Measurements from ENCODE around the gene SPC25. TPM values are rescaled to one million over a fixed set of nuclear protein-coding genes. Genes with fewer than 3 reads are reported as not detected.

The SPC25 gene
- total RNA-seq, 1 experiment from 2014 or later: 31.5 TPM

- H3K79me2 ChIP-seq (ENCODE audit: insufficient read depth, low read length): no peaks in the 10 kb centered on the region
- TF ChIP-seq CTCF (conservative IDR thresholded peaks at IDR 0.05): no peak
- no peak overlapping the region for H2AFZ ChIP-seq (ENCODE audit: low read length)
- Mint-ChIP-seq H3K4me1 (peaks cover 42 to 43% of the 10 kb centered on the region in 2 experiments), H3K9me3 (no peaks in the 10 kb centered on the region), H3K4me3 (no peak overlapping the region), H3K27ac (no peak overlapping the region), H3K27me3 (ENCODE audit: low read depth) (no peaks in the 10 kb centered on the region), H3K36me3 (ENCODE audit: insufficient read depth in 1 of 3, low read depth in 3 of 3) (no peaks in the 10 kb centered on the region)
- H4K5ac ChIP-seq (ENCODE audit: insufficient read length, low read depth, low read length): no peak overlapping the region
- no peaks in the 10 kb centered on the region for H3K79me1 ChIP-seq (ENCODE audit: insufficient read depth, low read depth, low read length, poor library complexity, severe bottlenecking)
- no peak overlapping the region for H3T11ph ChIP-seq (ENCODE audit: low read length)
- H4K91ac ChIP-seq (ENCODE audit: insufficient read length, low read depth, low read length): no peak overlapping the region
- H3K4ac ChIP-seq (ENCODE audit: low read depth, low read length): no peak overlapping the region
- H2BK20ac ChIP-seq (ENCODE audit: low read depth, low read length, poor library complexity, severe bottlenecking): no peak overlapping the region
- no peak overlapping the region for H3K23ac ChIP-seq (ENCODE audit: insufficient read length, low read depth, low read length)
- no peak overlapping the region for H3K9ac ChIP-seq (ENCODE audit: extremely low read depth, insufficient read length, low read length)
- no peak overlapping the region for H2BK15ac ChIP-seq (ENCODE audit: low read depth, low read length)
- no peak overlapping the region for H3K18ac ChIP-seq (ENCODE audit: insufficient read length, low read depth, low read length)
- DNase-seq: no peak
- H2BK12ac ChIP-seq (ENCODE audit: insufficient read length, low read depth, low read length): no peak overlapping the region
- no peak overlapping the region for H2BK120ac ChIP-seq (ENCODE audit: low read depth, low read length, poor library complexity, severe bottlenecking)
- no peak overlapping the region for H3K56ac ChIP-seq (ENCODE audit: insufficient read length, low read depth, low read length)
- H3K4me2 ChIP-seq (ENCODE audit: insufficient read depth, insufficient read length, low read length): no peak overlapping the region
- no peaks in the 10 kb centered on the region for H4K20me1 ChIP-seq (ENCODE audit: control insufficient read depth, insufficient read depth, insufficient read length)
- H2BK5ac ChIP-seq (ENCODE audit: insufficient read length, low read length): no peak overlapping the region
- H3K27ac ChIP-seq (ENCODE audit: insufficient read length, low read depth, low read length): no peak overlapping the region
- no peaks in the 10 kb centered on the region for H3K9me3 ChIP-seq (ENCODE audit: control insufficient read depth, low read depth, low read length)
- WGBS (ENCODE audit: extremely low coverage, insufficient read length, low lambda C conversion rate): no CpG with 5 or more reads among the region's 2 CpGs
- no peaks in the 10 kb centered on the region for H3K23me2 ChIP-seq (ENCODE audit: insufficient read length, low read depth, low read length, poor library complexity, severe bottlenecking)
- H3K14ac ChIP-seq (ENCODE audit: insufficient read depth, low read length): no peak overlapping the region
- peaks cover 15% of the 10 kb centered on the region; the same call in 1 of the 2 replicates for H3K4me1 ChIP-seq (ENCODE audit: insufficient read depth, low read length)
- H2AK5ac ChIP-seq (ENCODE audit: insufficient read length, low read length): no peak overlapping the region
- H4K8ac ChIP-seq (replicated peaks; ENCODE audit: insufficient read length, low read depth, low read length): no peak overlapping the region
- no peaks in the 10 kb centered on the region for H3K27me3 ChIP-seq (ENCODE audit: insufficient read depth, low read length)
Observed at GRCh38 chr2:168903888-168904287, 13.7 kb upstream of the SPC25 start.

Data from H9 (cell line).